ENCODE data around the gene FUZ.

Gene FUZ

GRCh38 chr19:49773663-49774350, 39.3 kb downstream of the FUZ start:
- DNase-seq: no peak

GRCh38 chr19:49772850-49773432, 40.2 kb downstream of the FUZ start:
- DNase-seq: no peak

GRCh38 chr19:49771674-49772139, 41.4 kb downstream of the FUZ start:
- no peak for DNase-seq

GRCh38 chr19:49770529-49770928, 42.6 kb downstream of the FUZ start:
- DNase-seq: no peak

GRCh38 chr19:49767967-49768581, 45.0 kb downstream of the FUZ start:
- DNase-seq: no peak

GRCh38 chr19:49767381-49767780, 45.7 kb downstream of the FUZ start:
- DNase-seq: no peak

GRCh38 chr19:49766930-49767299, 46.2 kb downstream of the FUZ start, which contains the start of gene AP2A1:
TSS of gene AP2A1 (plus strand) at chr19:49767001. CDS start at chr19:49767134, 133 bp downstream.
- DNase-seq: no peak

GRCh38 chr19:49766007-49766929, 46.8 kb downstream of the FUZ start:
- peak; percentile 100 for DNase-seq

GRCh38 chr19:49764341-49764740, 48.8 kb downstream of the FUZ start:
- DNase-seq: no peak

- DNase-seq: no peak
Measured at GRCh38 chr19:49763230-49763629, 49.9 kb downstream of the FUZ start, which contains the start of gene TSKS. TSS of gene TSKS (minus strand) at chr19:49763306. CDS start at chr19:49763247, 59 bp downstream.

GRCh38 chr19:49761625-49762311, 51.3 kb downstream of the FUZ start:
- peak; percentile 78 for DNase-seq

GRCh38 chr19:49761249-49761624, 51.9 kb downstream of the FUZ start:
- no peak for DNase-seq

GRCh38 chr19:49758292-49758691, 54.8 kb downstream of the FUZ start:
- DNase-seq: peak; percentile 92
